C4-2B (cell line): ENCODE results near the gene MED13L.

Experiments
- CTCF ChIP-seq: fragments of 450-650 bp; conservative IDR thresholded peaks from 2 replicates; pipeline ENCODE4 v1.5.1; 2017; ENCODE audit warnings: mild to moderate bottlenecking
- ZFX ChIP-seq: fragments of 450-650 bp; IDR thresholded peaks from 2 replicates; pipeline ENCODE4 v1.6.1; 2017

- TF ChIP-seq CTCF (no peak), ZFX (no peak)
Measured at GRCh38 chr12:116217045-116217735, 60.3 kb downstream of the MED13L start.
